Measurements from ENCODE around the gene CATSPERZ. TPM values are rescaled to one million over a fixed set of nuclear protein-coding genes. Genes with fewer than 3 reads are reported as not detected.

CATSPERZ gene
- polyA plus RNA-seq, 1 experiment, result not detected

GRCh38 chr11:64255135-64256128 lies 44.7 kb upstream of the CATSPERZ start:
- H3K4me3 ChIP-seq (ENCODE audit: low read depth, low read length), result no peak overlapping the region
- H3K36me3 ChIP-seq (ENCODE audit: control insufficient read depth, insufficient read depth, low read length), result peaks cover 28% of the 10 kb centered on the region
- H3K27me3 ChIP-seq (ENCODE audit: control insufficient read depth, insufficient read depth, low read length), result no peaks in the 10 kb centered on the region
- ChIA-PET CTCF (interaction anchor here (0.7 to 2.2 kb wide), 5 partner anchors 8 to 49 kb away, joined by 3 to 11 read pairs (median 5); partner anchors contain the start of gene ESRRA), POLR2A (no interaction called here)
- no peak for DNase-seq (ENCODE audit: low read depth)
- no peak for TF ChIP-seq CTCF (IDR thresholded peaks at IDR 0.05; ENCODE audit: insufficient read depth, low read depth, low read length)

GRCh38 chr11:64256300-64256699 lies 43.9 kb upstream of the CATSPERZ start:
- TF ChIP-seq CTCF (IDR thresholded peaks at IDR 0.05; ENCODE audit: insufficient read depth, low read depth, low read length), result no peak
- POLR2A ChIA-PET, result interaction anchor here (0.6 kb wide), 1 partner anchor 13 kb away, joined by 3 read pairs; no protein-coding TSS in a partner anchor

GRCh38 chr11:64258356-64258755 lies 41.8 kb upstream of the CATSPERZ start:
- ChIA-PET POLR2A (no interaction called here), CTCF (interaction anchor here (1.2 to 2.0 kb wide), 2 partner anchors 9 to 10 kb away, joined by 5 to 7 read pairs; no protein-coding TSS in a partner anchor)
- TF ChIP-seq CTCF (IDR thresholded peaks at IDR 0.05; ENCODE audit: insufficient read depth, low read depth, low read length), result no peak
- no peak for DNase-seq (ENCODE audit: low read depth)
- no peaks in the 10 kb centered on the region for H3K27me3 ChIP-seq (ENCODE audit: control insufficient read depth, insufficient read depth, low read length)
- peaks cover 41% of the 10 kb centered on the region for H3K36me3 ChIP-seq (ENCODE audit: control insufficient read depth, insufficient read depth, low read length)
- H3K4me3 ChIP-seq (ENCODE audit: low read depth, low read length), result no peak overlapping the region

More at GRCh38 chr11:64256300-64256699, 43.9 kb upstream of the CATSPERZ start:
- CTCF ChIA-PET, result interaction anchor here (1.6 to 2.0 kb wide), 2 partner anchors 12 to 27 kb away, joined by 4 to 7 read pairs; no protein-coding TSS in a partner anchor
- H3K27me3 ChIP-seq (ENCODE audit: control insufficient read depth, insufficient read depth, low read length), result no peaks in the 10 kb centered on the region
- H3K4me3 ChIP-seq (ENCODE audit: low read depth, low read length), result no peak overlapping the region
- H3K36me3 ChIP-seq (ENCODE audit: control insufficient read depth, insufficient read depth, low read length), result peaks cover 29% of the 10 kb centered on the region
- no peak for DNase-seq (ENCODE audit: low read depth)

GRCh38 chr11:64258946-64259532 lies 41.1 kb upstream of the CATSPERZ start:
- no peak overlapping the region for H3K4me3 ChIP-seq (ENCODE audit: low read depth, low read length)
- ChIA-PET CTCF (interaction anchor here (0.8 kb wide), 1 partner anchor 45 kb away, joined by 3 read pairs; no protein-coding TSS in a partner anchor), POLR2A (no interaction called here)
- no peak for DNase-seq (ENCODE audit: low read depth)
- no peaks in the 10 kb centered on the region for H3K27me3 ChIP-seq (ENCODE audit: control insufficient read depth, insufficient read depth, low read length)
- TF ChIP-seq CTCF (IDR thresholded peaks at IDR 0.05; ENCODE audit: insufficient read depth, low read depth, low read length), result no peak
- peaks cover 47% of the 10 kb centered on the region for H3K36me3 ChIP-seq (ENCODE audit: control insufficient read depth, insufficient read depth, low read length)

Measured in BJ (cell line).